Smooth muscle cell (in vitro differentiated cells): ENCODE measurements around the gene ANAPC15. TPM values are rescaled to one million over a fixed set of nuclear protein-coding genes. Genes with fewer than 3 reads are reported as not detected.

ENCODE experiments used
- DNase-seq: peaks from one replicate; lab custom pipeline; 2025; ENCODE audit not compliant: unreplicated experiment; lab: John Stamatoyannopoulos, UW
- H2AFZ ChIP-seq: fragments of 200-600 bp; sonication (generic); 2 replicates; pipeline ENCODE4 v1.6.0; 2016; ENCODE audit warnings: antibody characterized with exemption, low read depth, mild to moderate bottlenecking
- H3F3A ChIP-seq: fragments of 200-600 bp; sonication (generic); 2 replicates; pipeline ENCODE4 v1.6.0; 2017; ENCODE audit warnings: antibody characterized with exemption, low read depth
- H3K27ac ChIP-seq: fragments of 200-600 bp; sonication (generic); 2 replicates; pipeline ENCODE4 v1.5.1; 2016; ENCODE audit warnings: low read depth, mild to moderate bottlenecking
- H3K27me3 ChIP-seq: fragments of 200-600 bp; sonication (generic); 2 replicates; pipeline ENCODE4 v1.6.1; 2016; ENCODE audit warnings: low read depth, mild to moderate bottlenecking
- H3K36me3 ChIP-seq: fragments of 200-600 bp; sonication (generic); 2 replicates; pipeline ENCODE4 v1.5.1; 2016; ENCODE audit warnings: low read depth
- H3K4me1 ChIP-seq: fragments of 200-600 bp; sonication (generic); 2 replicates; pipeline ENCODE4 v1.5.1; 2016; ENCODE audit warnings: low read depth
- H3K4me2 ChIP-seq: fragments of 200-600 bp; sonication (generic); 2 replicates; pipeline ENCODE4 v1.6.0; 2016; ENCODE audit warnings: mild to moderate bottlenecking
- H3K4me3 ChIP-seq: fragments of 200-600 bp; sonication (generic); 2 replicates; pipeline ENCODE4 v1.5.1; 2016; ENCODE audit warnings: mild to moderate bottlenecking
- H3K79me2 ChIP-seq: fragments of 200-600 bp; sonication (generic); 2 replicates; pipeline ENCODE4 v1.6.0; 2016; ENCODE audit warnings: low read depth, mild to moderate bottlenecking
- H3K9ac ChIP-seq: fragments of 200-600 bp; sonication (generic); 2 replicates; pipeline ENCODE4 v1.6.0; 2016; ENCODE audit warnings: low read depth
- H3K9me3 ChIP-seq: fragments of 200-600 bp; sonication (generic); replicated peaks from 2 replicates; pipeline ENCODE4 v1.5.1; 2016; ENCODE audit warnings: low read depth
- H4K20me1 ChIP-seq: fragments of 200-600 bp; sonication (generic); 2 replicates; pipeline ENCODE4 v1.6.0; 2016; ENCODE audit warnings: low read depth
- CTCF ChIP-seq: fragments of 200-600 bp; sonication (generic); IDR thresholded peaks from 2 replicates; pipeline ENCODE4 v1.5.1; 2017; ENCODE audit warnings: borderline replicate concordance, mild to moderate bottlenecking, antibody characterized with exemption; ENCODE audit not compliant: insufficient read depth, poor library complexity, severe bottlenecking
- WGBS: methylation state at CpG from one replicate; pipeline ENCODE4 v1.1.7; 2016; ENCODE audit warnings: low lambda C conversion rate; 5-methylcytosine and 5-hydroxymethylcytosine counted together
- polyA plus RNA-seq: library from polyadenylated mRNA; unstranded; fragments of >200 nt; fragmentation: Nextera tagmentation; extraction: Ambion mirVana; gene quantifications from 2 replicates; pipeline ENCODE4 v1.2.1, GENCODE V29; 2016
- total RNA-seq: library from RNA; depleted of rRNA; stranded (reverse); fragments of >200 nt; gene quantifications from 2 replicates; pipeline ENCODE4 v1.2.3, GENCODE V29; 2014

ANAPC15 gene
- total and polyA plus RNA-seq, 2 experiments from 2014 or later, result 12.2 to 51.9 TPM

- H3K27ac ChIP-seq, result no peak overlapping the region
- no peak overlapping the region for H3K9ac ChIP-seq
- H3K27me3 ChIP-seq, result no peaks in the 10 kb centered on the region
- no peak overlapping the region for H3K4me3 ChIP-seq
- H3K79me2 ChIP-seq, result no peaks in the 10 kb centered on the region
- H4K20me1 ChIP-seq, result no peaks in the 10 kb centered on the region
- WGBS, result 59% methylated on average over 3 of the region's 3 CpGs
- peaks cover 3% of the 10 kb centered on the region for H3K4me1 ChIP-seq
- H3K9me3 ChIP-seq, result no peaks in the 10 kb centered on the region
- no peak overlapping the region for H3K4me2 ChIP-seq
- H3K36me3 ChIP-seq, result no peaks in the 10 kb centered on the region
- no peak overlapping the region for H2AFZ ChIP-seq
- DNase-seq, result no peak
- H3F3A ChIP-seq, result no peaks in the 10 kb centered on the region
- TF ChIP-seq CTCF, result no peak
Observed at GRCh38 chr11:72085621-72086351, 26.7 kb downstream of the ANAPC15 start.

GRCh38 chr11:72084965-72085364, 27.5 kb downstream of the ANAPC15 start:
- Histone ChIP-seq H3F3A (no peaks in the 10 kb centered on the region), H3K27ac (no peak overlapping the region), H3K27me3 (no peaks in the 10 kb centered on the region), H3K4me3 (no peak overlapping the region), H3K79me2 (peaks cover under 1% of the 10 kb centered on the region), H3K9ac (no peak overlapping the region), H4K20me1 (no peaks in the 10 kb centered on the region), H3K4me2 (no peak overlapping the region), H2AFZ (no peak overlapping the region), H3K9me3 (no peaks in the 10 kb centered on the region), H3K4me1 (peaks cover 3% of the 10 kb centered on the region), H3K36me3 (no peaks in the 10 kb centered on the region)
- no peak for TF ChIP-seq CTCF
- DNase-seq, result no peak
- WGBS, result 85% methylated on average over 1 of the region's 1 CpG

GRCh38 chr11:72084076-72084475, 28.4 kb downstream of the ANAPC15 start:
- Histone ChIP-seq H3F3A (no peaks in the 10 kb centered on the region), H3K4me2 (no peak overlapping the region)
- 87% methylated on average over 4 of the region's 4 CpGs for WGBS

More at GRCh38 chr11:72084076-72084475, 28.4 kb downstream of the ANAPC15 start:
- H3K4me3 ChIP-seq, result no peak overlapping the region
- H3K36me3 ChIP-seq, result no peaks in the 10 kb centered on the region
- no peak overlapping the region for H2AFZ ChIP-seq
- DNase-seq, result no peak
- peaks cover 3% of the 10 kb centered on the region for H3K4me1 ChIP-seq
- no peak overlapping the region for H3K27ac ChIP-seq
- no peaks in the 10 kb centered on the region for H4K20me1 ChIP-seq
- no peaks in the 10 kb centered on the region for H3K27me3 ChIP-seq
- H3K9me3 ChIP-seq, result no peaks in the 10 kb centered on the region
- H3K79me2 ChIP-seq, result peaks cover 9% of the 10 kb centered on the region
- no peak overlapping the region for H3K9ac ChIP-seq
- no peak for TF ChIP-seq CTCF
